Astrocyte (in vitro differentiated cells and primary cell): ENCODE results near the gene USP32. TPM values are rescaled to one million over a fixed set of nuclear protein-coding genes. Genes with fewer than 3 reads are reported as not detected.
"Not testable (repeated sequence)": the region's sequence is repeated elsewhere in the genome, so short reads cannot be mapped to it uniquely, and the experiment has no call there.

ENCODE experiments used
- DNase-seq: peaks from one replicate; pipeline ENCODE4 v3.0.0-alpha.2; 2010; ENCODE audit warnings: low read depth
- FAIRE-seq: peaks from 2 replicates; lab custom pipeline; 2011; peaks lifted over from hg19 to GRCh38; lab: Jason Lieb, UNC
- H2AFZ ChIP-seq: 2 replicates; pipeline ENCODE4 v1.6.0; 2012; ENCODE audit warnings: low read depth, low read length, inconsistent platforms
- H3K27ac ChIP-seq: 2 replicates; pipeline ENCODE4 v1.5.1; 2011; ENCODE audit warnings: low read depth, low read length, inconsistent platforms
- H3K27me3 ChIP-seq: 2 replicates; pipeline ENCODE4 v1.6.0; 2011; ENCODE audit warnings: low read length, inconsistent platforms; ENCODE audit not compliant: insufficient read depth
- H3K36me3 ChIP-seq: 2 replicates; pipeline ENCODE4 v1.5.1; 2011; ENCODE audit warnings: low read length, inconsistent platforms; ENCODE audit not compliant: insufficient read depth
- H3K4me1 ChIP-seq: 2 replicates; pipeline ENCODE4 v1.5.1; 2011; ENCODE audit warnings: low read length, inconsistent platforms; ENCODE audit not compliant: insufficient read depth
- H3K4me2 ChIP-seq: 2 replicates; pipeline ENCODE4 v1.6.0; 2012; ENCODE audit warnings: low read length, inconsistent platforms
- H3K4me3 ChIP-seq: 2 replicates; pipeline ENCODE4 v1.5.1; 2011; ENCODE audit warnings: low read depth, mild to moderate bottlenecking, low read length, inconsistent platforms; ENCODE audit not compliant: insufficient read depth
- H3K79me2 ChIP-seq: 2 replicates; pipeline ENCODE4 v1.6.0; 2012; ENCODE audit warnings: mild to moderate bottlenecking, low read length, inconsistent platforms; ENCODE audit not compliant: insufficient read depth
- H3K9ac ChIP-seq: 2 replicates; pipeline ENCODE4 v1.6.0; 2012; ENCODE audit warnings: mild to moderate bottlenecking, low read length, inconsistent platforms
- H3K9me3 ChIP-seq: 2 replicates; pipeline ENCODE4 v1.5.1; 2012; ENCODE audit warnings: low read depth, mild to moderate bottlenecking, low read length, inconsistent platforms; ENCODE audit not compliant: insufficient read depth
- H4K20me1 ChIP-seq: 2 replicates; pipeline ENCODE4 v1.6.0; 2012; ENCODE audit warnings: low read length, inconsistent platforms; ENCODE audit not compliant: insufficient read depth
- H3K27ac Mint-ChIP-seq: one replicate; pipeline ENCODE4 v1.8.0; 2021; ENCODE audit warnings: mild to moderate bottlenecking, mixed read lengths; ENCODE audit not compliant: unreplicated experiment
- H3K27me3 Mint-ChIP-seq: one replicate; pipeline ENCODE4 v1.8.0; 2021; ENCODE audit warnings: low read depth, mixed read lengths; ENCODE audit not compliant: unreplicated experiment
- H3K36me3 Mint-ChIP-seq: one replicate; pipeline ENCODE4 v1.8.0; 2021; ENCODE audit warnings: low read depth, mixed read lengths; ENCODE audit not compliant: unreplicated experiment
- H3K4me1 Mint-ChIP-seq: one replicate; pipeline ENCODE4 v1.8.0; 2021; ENCODE audit warnings: low read depth, mixed read lengths; ENCODE audit not compliant: unreplicated experiment
- H3K4me3 Mint-ChIP-seq: one replicate; pipeline ENCODE4 v1.8.0; 2021; ENCODE audit warnings: mild to moderate bottlenecking, moderate library complexity, mixed read lengths; ENCODE audit not compliant: unreplicated experiment
- H3K9me3 Mint-ChIP-seq: one replicate; pipeline ENCODE4 v1.8.0; 2021; ENCODE audit warnings: mild to moderate bottlenecking, mixed read lengths; ENCODE audit not compliant: unreplicated experiment
- CTCF ChIP-seq: IDR thresholded peaks from 2 replicates; pipeline ENCODE4 v1.5.1; 2011; ENCODE audit warnings: low read depth, mild to moderate bottlenecking, inconsistent platforms, low read length, moderate library complexity; ENCODE audit not compliant: insufficient read depth
- EZH2 ChIP-seq: IDR thresholded peaks from 2 replicates; pipeline ENCODE4 v1.6.1; 2012; ENCODE audit warnings: mild to moderate bottlenecking, low read length, inconsistent platforms; ENCODE audit not compliant: insufficient read depth
- total RNA-seq: library from RNA; stranded (reverse); gene quantifications from 2 replicates; pipeline ENCODE4 v1.2.1, GENCODE V29; 2021

USP32 gene
- total RNA-seq, 1 donor from 2014 or later, result 40.2 TPM

GRCh38 chr17:60315650-60316049 lies 76.3 kb downstream of the USP32 start:
- no peak for DNase-seq
- Histone ChIP-seq H4K20me1 (peaks cover 56% of the 10 kb centered on the region), H3K36me3 (no peaks in the 10 kb centered on the region), H3K9ac (no peak overlapping the region), H3K79me2 (peaks cover 74% of the 10 kb centered on the region), H3K4me2 (no peak overlapping the region), H3K27me3 (no peaks in the 10 kb centered on the region), H3K27ac (no peak overlapping the region), H3K4me3 (no peak overlapping the region), H3K4me1 (no peaks in the 10 kb centered on the region), H3K9me3 (no peaks in the 10 kb centered on the region), H2AFZ (no peak overlapping the region)
- Mint-ChIP-seq H3K27ac (no peak overlapping the region), H3K4me1 (peaks cover 2% of the 10 kb centered on the region), H3K36me3 (no peaks in the 10 kb centered on the region), H3K27me3 (no peaks in the 10 kb centered on the region), H3K4me3 (no peak overlapping the region), H3K9me3 (peaks cover 2% of the 10 kb centered on the region)
- no peak for FAIRE-seq
- TF ChIP-seq EZH2, result no peak
- TF ChIP-seq CTCF, result no peak

GRCh38 chr17:60314900-60315299 lies 77.0 kb downstream of the USP32 start:
- H3K27me3 Mint-ChIP-seq, H3K36me3 ChIP-seq, H3K9me3 ChIP-seq, H3K27ac Mint-ChIP-seq, DNase-seq, H2AFZ ChIP-seq, H3K9me3 Mint-ChIP-seq, H3K27ac ChIP-seq, FAIRE-seq, H3K9ac ChIP-seq, H3K4me1 ChIP-seq, H3K27me3 ChIP-seq, H3K4me1 Mint-ChIP-seq, H3K4me3 ChIP-seq, H3K36me3 Mint-ChIP-seq, H3K4me3 Mint-ChIP-seq, H3K4me2 ChIP-seq: not testable (repeated sequence)
- Histone ChIP-seq H3K79me2 (peaks cover 73% of the 10 kb centered on the region), H4K20me1 (peaks cover 54% of the 10 kb centered on the region)

- Mint-ChIP-seq H3K27me3 (no peaks in the 10 kb centered on the region), H3K4me3 (no peak overlapping the region), H3K27ac (no peak overlapping the region), H3K4me1 (peaks cover 2% of the 10 kb centered on the region), H3K36me3 (no peaks in the 10 kb centered on the region), H3K9me3 (peaks cover 2% of the 10 kb centered on the region)
- Histone ChIP-seq H3K27me3 (no peaks in the 10 kb centered on the region), H3K9ac (no peak overlapping the region), H3K4me2 (no peak overlapping the region), H3K79me2 (peaks cover 72% of the 10 kb centered on the region), H3K27ac (no peak overlapping the region), H3K4me3 (no peak overlapping the region), H3K9me3 (no peaks in the 10 kb centered on the region), H2AFZ (no peak overlapping the region), H4K20me1 (peaks cover 55% of the 10 kb centered on the region), H3K36me3 (no peaks in the 10 kb centered on the region), H3K4me1 (no peaks in the 10 kb centered on the region)
- no peak for TF ChIP-seq EZH2
- no peak for TF ChIP-seq CTCF
- FAIRE-seq, result no peak
- DNase-seq, result no peak
These were observed 77.5 kb downstream of the USP32 start for GRCh38 chr17:60314423-60314822.
